ACHN (cell line): ENCODE results near the gene C1orf122.

Source experiments
- DNase-seq: peaks from one replicate; pipeline ENCODE4 v3.0.0-alpha.2; 2015
- in situ Hi-C: cut with HindIII; loops from 2 replicates; pipeline ENCODE4 v1.10.0; 2017; ENCODE audit warnings: low sequenced_read_pairs, low pct_ligation_motif_present, low pct_unique_long_range_greater_than_20kb

C1orf122 gene

GRCh38 chr1:37836788-37837187 is 29.2 kb downstream of the C1orf122 start:
- in situ Hi-C loops: no loop called here

GRCh38 chr1:37839676-37840075 is 32.1 kb downstream of the C1orf122 start:
- no peak for DNase-seq
- in situ Hi-C loops: no loop called here

More at GRCh38 chr1:37836788-37837187, 29.2 kb downstream of the C1orf122 start:
- DNase-seq: no peak

- in situ Hi-C loops: no loop called here
- DNase-seq: no peak
These were observed 33.1 kb downstream of the C1orf122 start for GRCh38 chr1:37840711-37841110.

- DNase-seq: no peak
- in situ Hi-C loops: no loop called here
These were observed 34.1 kb downstream of the C1orf122 start for GRCh38 chr1:37841652-37842051.

GRCh38 chr1:37844536-37844935 is 36.9 kb downstream of the C1orf122 start:
- in situ Hi-C loops: no loop called here
- DNase-seq: peak; percentile 39

- in situ Hi-C loops: no loop called here
- DNase-seq: no peak
These were observed 37.6 kb downstream of the C1orf122 start for GRCh38 chr1:37845049-37845646.

GRCh38 chr1:37845786-37846185 is 38.2 kb downstream of the C1orf122 start:
- in situ Hi-C loops: no loop called here
- no peak for DNase-seq

- in situ Hi-C loops: no loop called here
- DNase-seq: no peak
These were observed 39.2 kb downstream of the C1orf122 start for GRCh38 chr1:37846647-37847339.

GRCh38 chr1:37849480-37849879 is 41.9 kb downstream of the C1orf122 start:
- DNase-seq: no peak
- in situ Hi-C loops: no loop called here

GRCh38 chr1:37850352-37850955 is 42.9 kb downstream of the C1orf122 start:
- DNase-seq: peak; percentile 18
- in situ Hi-C loops: no loop called here

- DNase-seq: no peak
- in situ Hi-C loops: no loop called here
These were observed 43.7 kb downstream of the C1orf122 start for GRCh38 chr1:37851262-37851661.

- in situ Hi-C loops: no loop called here
- DNase-seq: no peak
These were observed 44.2 kb downstream of the C1orf122 start for GRCh38 chr1:37851782-37852210.

- no peak for DNase-seq
- in situ Hi-C loops: no loop called here
These were observed 45.6 kb downstream of the C1orf122 start for GRCh38 chr1:37853157-37853556.

GRCh38 chr1:37854406-37854805 is 46.8 kb downstream of the C1orf122 start:
- DNase-seq: no peak
- in situ Hi-C loops: no loop called here
